ENCODE results near the gene SPESP1. TPM values are rescaled to one million over a fixed set of nuclear protein-coding genes. Genes with fewer than 3 reads are reported as not detected.

Gene SPESP1
- total and polyA plus RNA-seq, 2 of the 8 experiments (the other 6 are each of a cell fraction or from before 2014, with no cell fraction given) = not detected

GRCh38 chr15:68939501-68939900 lies 9.2 kb downstream of the SPESP1 start:
- Histone ChIP-seq H3K4ac (replicated peaks; ENCODE audit: insufficient read length, low read depth, low read length) (no peak overlapping the region), H2AFZ (ENCODE audit: low read length) (no peak overlapping the region), H2BK5ac (ENCODE audit: low read depth, low read length) (no peak overlapping the region), H3K4me2 (ENCODE audit: insufficient read depth in 1 of 2, low read depth in 2 of 2, low read length in 2 of 2) (no peak overlapping the region), H2AK5ac (ENCODE audit: low read depth, low read length) (no peak overlapping the region), H2BK12ac (ENCODE audit: low read depth, low read length) (no peak overlapping the region), H3K4me1 (replicated peaks in 1 of 4; ENCODE audit: control insufficient read depth in 3 of 4, insufficient read depth in 4 of 4, low read length in 3 of 4) (no peaks in the 10 kb centered on the region), H3K23me2 (ENCODE audit: low read depth, low read length) (no peaks in the 10 kb centered on the region), H4K20me1 (replicated peaks in 1 of 2; ENCODE audit: control insufficient read depth in 1 of 2, insufficient read depth in 2 of 2, low read length in 2 of 2) (no peaks in the 10 kb centered on the region), H3K27me3 (replicated peaks in 1 of 4; ENCODE audit: control insufficient read depth in 3 of 4, extremely low read depth in 1 of 4, insufficient read depth in 3 of 4, low read length in 3 of 4) (no peaks in the 10 kb centered on the region), H3K4me3 (ENCODE audit: extremely low read depth in 1 of 4, insufficient read depth in 2 of 4, low read depth in 3 of 4, low read length in 4 of 4) (no peak overlapping the region), H3K9me3 (ENCODE audit: insufficient read depth in 2 of 2, low read depth in 1 of 2, low read length in 1 of 2) (no peaks in the 10 kb centered on the region), H3K14ac (ENCODE audit: insufficient read length) (no peak overlapping the region), H2BK20ac (ENCODE audit: low read length) (no peak overlapping the region), H2BK15ac (ENCODE audit: low read length) (no peak overlapping the region), H3K79me1 (ENCODE audit: low read depth, low read length) (no peaks in the 10 kb centered on the region), H3K79me2 (ENCODE audit: control insufficient read depth in 1 of 2, insufficient read depth in 2 of 2, low read length in 2 of 2) (no peaks in the 10 kb centered on the region), H3K27ac (ENCODE audit: low read depth, low read length) (no peak overlapping the region), H3K23ac (ENCODE audit: insufficient read length) (no peak overlapping the region), H4K91ac (replicated peaks; ENCODE audit: insufficient read length, low read length) (no peak overlapping the region), H3K36me3 (ENCODE audit: control insufficient read depth in 2 of 4, insufficient read depth in 4 of 4, low read length in 3 of 4) (no peaks in the 10 kb centered on the region), H4K5ac (ENCODE audit: insufficient read length, low read depth, low read length) (no peak overlapping the region), H2BK120ac (replicated peaks; ENCODE audit: low read depth, low read length) (no peak overlapping the region), H4K8ac (ENCODE audit: extremely low read depth, insufficient read depth, low read length) (no peak overlapping the region), H3K18ac (ENCODE audit: extremely low read depth, low read length) (no peak overlapping the region), H3K9ac (replicated peaks in 1 of 4; ENCODE audit: extremely low read depth in 1 of 4, low read depth in 3 of 4, low read length in 3 of 4) (no peak overlapping the region), H3K56ac (replicated peaks; ENCODE audit: insufficient read length, low read depth, low read length) (no peak overlapping the region)
- POLR2A ChIA-PET (ENCODE audit: partially characterized antibody) = no interaction called here
- 90% methylated on average over 1 of the region's 1 CpG; no CpG with 5 or more reads in 1 of the 2 experiments for WGBS, 2 experiments (ENCODE audit: extremely low coverage in 1 of 2, insufficient coverage in 1 of 2, insufficient read length in 1 of 2, insufficient replicate concordance in 2 of 2, low coverage in 1 of 2, low lambda C conversion rate in 2 of 2, missing lambda C conversion rate in 1 of 2)
- CTCF ChIA-PET (ENCODE audit: partially characterized antibody) = interaction anchor here (0.6 to 2.2 kb wide), 5 partner anchors 15 to 387 kb away, joined by 3 to 8 read pairs (median 4); no protein-coding TSS in a partner anchor
- no peak for DNase-seq (ENCODE audit: low read depth in 1 of 2, low spot score in 2 of 2)
- FAIRE-seq = no peak
- no peak for TF ChIP-seq GTF2F1 (IDR thresholded peaks at IDR 0.05; ENCODE audit: borderline replicate concordance, low read depth, low read length)
- no peak for TF ChIP-seq RBBP5 (IDR thresholded peaks at IDR 0.05; ENCODE audit: borderline replicate concordance, low read depth, low read length)
- TF ChIP-seq NRF1 (IDR thresholded peaks at IDR 0.05; ENCODE audit: low read depth, low read length) = no peak
- no peak for TF ChIP-seq ZNF274 (IDR thresholded peaks at IDR 0.05; ENCODE audit: borderline replicate concordance, extremely low read depth, low read length)
- TF ChIP-seq SUZ12 (IDR thresholded peaks at IDR 0.05; ENCODE audit: low read length) = no peak
- TF ChIP-seq USF2 (IDR thresholded peaks at IDR 0.05; ENCODE audit: low read length) = no peak
- no peak for TF ChIP-seq FOSL1 (IDR thresholded peaks at IDR 0.05; ENCODE audit: insufficient read depth, low read depth, low read length)
- no peak for TF ChIP-seq POU5F1 (IDR thresholded peaks at IDR 0.05; ENCODE audit: low read depth, low read length)
- no peak for TF ChIP-seq SIX5 (IDR thresholded peaks at IDR 0.05; ENCODE audit: low read depth, low read length)
- no peak for TF ChIP-seq E2F6 (IDR thresholded peaks at IDR 0.05)
- TF ChIP-seq SIN3A (conservative IDR thresholded peaks at IDR 0.05 in 1 of 2, IDR thresholded peaks at IDR 0.05 in 1 of 2; ENCODE audit: low read depth in 1 of 2, low read length in 2 of 2) = no peak
- no peak for TF ChIP-seq CHD2 (IDR thresholded peaks at IDR 0.05; ENCODE audit: low read length)
